A549 treated with ZK216348 at 1 μM for 4 hours (cell line): ENCODE measurements around the gene NUP133. TPM values are rescaled to one million over a fixed set of nuclear protein-coding genes. Genes with fewer than 3 reads are reported as not detected.

ENCODE experiments used
- total RNA-seq: library from RNA; stranded (reverse); fragments of 200-300 nt; extraction: Qiagen RNA extraction; gene quantifications from 5 replicates; pipeline ENCODE4 v1.2.3, GENCODE V29; 2022; ENCODE audit warnings: low read depth

Gene NUP133
- total RNA-seq = 17.3 to 27.2 TPM (median 23.2 TPM) in 5 replicates

GRCh38 chr1:229507951-229508822, at the start of gene NUP133:
NUP133 (minus strand) TSS chr1:229508341; CDS start chr1:229508249, 92 bp downstream.

GRCh38 chr1:229434005-229434640, 74.0 kb downstream of the NUP133 start, which contains the start of gene ACTA1:
ACTA1 (minus strand) TSS chr1:229434094; CDS start chr1:229433115, 979 bp downstream.

Other genes with a start within 250 kb of the NUP133 start
- 39.0 to 52.3 TPM (median 49.7 TPM) in 5 replicates for gene RAB4A, start 237.2 kb downstream of the NUP133 start, total RNA-seq
- gene CCSAP, start 165.3 kb downstream of the NUP133 start, total RNA-seq = 3.5 to 7.4 TPM (median 6.0 TPM) in 5 replicates
- gene ACTA1, start 74.2 kb downstream of the NUP133 start, total RNA-seq = 0.09 to 0.46 TPM (median 0.14 TPM) in 3 of 5 replicates, not detected in the others
- 14.4 to 21.0 TPM (median 18.5 TPM) in 5 replicates for gene ABCB10, start 50.4 kb upstream of the NUP133 start, total RNA-seq
- gene TAF5L, start 117.8 kb upstream of the NUP133 start, total RNA-seq = 18.2 to 24.9 TPM (median 20.8 TPM) in 5 replicates
- 11.5 to 15.7 TPM (median 13.4 TPM) in 5 replicates for gene URB2, start 117.9 kb upstream of the NUP133 start, total RNA-seq